ENCODE results near the gene COX20. TPM values are rescaled to one million over a fixed set of nuclear protein-coding genes. Genes with fewer than 3 reads are reported as not detected.

Gene COX20
- total RNA-seq, 4 donors from 2014 or later = 74.8 to 125 (median 101) TPM

- intact Hi-C loops (cut with DNase I) = no loop called here
- no peak for DNase-seq (ENCODE audit: extremely low spot score)
- H3K36me3 ChIP-seq = no peaks in the 10 kb centered on the region
- H3K9me3 ChIP-seq = no peaks in the 10 kb centered on the region
- no peak overlapping the region for H3K4me3 ChIP-seq
- H3K4me1 ChIP-seq = no peaks in the 10 kb centered on the region
- no peak overlapping the region for H3K27ac ChIP-seq (replicated peaks in 1 of 4)
- H3K27me3 ChIP-seq = peaks cover 0 to 6% (median 0%) of the 10 kb centered on the region in 4 donors
- no peak for TF ChIP-seq CTCF (IDR thresholded peaks at IDR 0.05)
- no peak for TF ChIP-seq POLR2A (IDR thresholded peaks at IDR 0.05; ENCODE audit: low read depth)
- no peak for TF ChIP-seq POLR2AphosphoS5 (IDR thresholded peaks at IDR 0.05)
- no peak for TF ChIP-seq EP300 (IDR thresholded peaks at IDR 0.05)
Measured at GRCh38 chr1:244807138-244807537, 28.3 kb upstream of the COX20 start.

GRCh38 chr1:244810221-244810620 lies 25.2 kb upstream of the COX20 start:
- no peaks in the 10 kb centered on the region for H3K9me3 ChIP-seq
- DNase-seq (ENCODE audit: extremely low spot score) = no peak
- peaks cover 0 to 24% (median 0%) of the 10 kb centered on the region in 4 donors for H3K27me3 ChIP-seq
- H3K4me1 ChIP-seq = no peaks in the 10 kb centered on the region
- TF ChIP-seq POLR2A (IDR thresholded peaks at IDR 0.05; ENCODE audit: low read depth) (no peak), POLR2AphosphoS5 (IDR thresholded peaks at IDR 0.05) (no peak), CTCF (IDR thresholded peaks at IDR 0.05) (no peak), EP300 (IDR thresholded peaks at IDR 0.05) (no peak)
- WGBS = 88% methylated on average over 22 of the region's 22 CpGs
- H3K36me3 ChIP-seq = no peaks in the 10 kb centered on the region
- no peak overlapping the region for H3K27ac ChIP-seq (replicated peaks in 1 of 4)
- intact Hi-C loops (cut with DNase I) = no loop called here
- H3K4me3 ChIP-seq = no peak overlapping the region

GRCh38 chr1:244813327-244813726 lies 22.1 kb upstream of the COX20 start:
- Histone ChIP-seq H3K27me3 (peaks cover 0 to 24% (median 0%) of the 10 kb centered on the region in 4 donors), H3K4me3 (no peak overlapping the region), H3K27ac (replicated peaks in 1 of 4) (no peak overlapping the region), H3K9me3 (no peaks in the 10 kb centered on the region), H3K36me3 (no peaks in the 10 kb centered on the region), H3K4me1 (no peaks in the 10 kb centered on the region)
- intact Hi-C loops (cut with DNase I) = no loop called here
- TF ChIP-seq CTCF (IDR thresholded peaks at IDR 0.05) = no peak
- no peak for TF ChIP-seq EP300 (IDR thresholded peaks at IDR 0.05)
- TF ChIP-seq POLR2AphosphoS5 (IDR thresholded peaks at IDR 0.05) = no peak
- TF ChIP-seq POLR2A (IDR thresholded peaks at IDR 0.05; ENCODE audit: low read depth) = no peak
- no peak for DNase-seq (ENCODE audit: extremely low spot score)
- WGBS = 83% methylated on average over 6 of the region's 6 CpGs

GRCh38 chr1:244815600-244816099 lies 19.8 kb upstream of the COX20 start:
- Histone ChIP-seq H3K4me1 (no peaks in the 10 kb centered on the region), H3K4me3 (peak overlapping the region in 1 of 4 donors; percentile 33), H3K9me3 (no peaks in the 10 kb centered on the region), H3K27ac (replicated peaks in 1 of 4) (no peak overlapping the region), H3K27me3 (peaks cover 0 to 24% (median 0%) of the 10 kb centered on the region in 4 donors), H3K36me3 (no peaks in the 10 kb centered on the region)
- intact Hi-C loops (cut with DNase I) = no loop called here
- no peak for TF ChIP-seq POLR2A (IDR thresholded peaks at IDR 0.05; ENCODE audit: low read depth)
- WGBS = 51% methylated on average over 15 of the region's 15 CpGs
- no peak for DNase-seq (ENCODE audit: extremely low spot score)

GRCh38 chr1:244817415-244817894 lies 18.0 kb upstream of the COX20 start:
- no peaks in the 10 kb centered on the region for H3K9me3 ChIP-seq
- no peaks in the 10 kb centered on the region for H3K4me1 ChIP-seq
- H3K36me3 ChIP-seq = no peaks in the 10 kb centered on the region
- DNase-seq (ENCODE audit: extremely low spot score) = no peak
- H3K27me3 ChIP-seq = peaks cover 0 to 18% (median 0%) of the 10 kb centered on the region in 4 donors
- intact Hi-C loops (cut with DNase I) = no loop called here
- no peak overlapping the region for H3K27ac ChIP-seq (replicated peaks in 1 of 4)
- TF ChIP-seq EP300 (IDR thresholded peaks at IDR 0.05) = no peak
- TF ChIP-seq CTCF (IDR thresholded peaks at IDR 0.05) = no peak
- TF ChIP-seq POLR2AphosphoS5 (IDR thresholded peaks at IDR 0.05) = no peak
- no peak overlapping the region for H3K4me3 ChIP-seq
- 84% methylated on average over 12 of the region's 12 CpGs for WGBS
